OCI-LY7 (cell line): Measurements from ENCODE around the gene HEXA.

ENCODE experiments used
- EZH2phosphoT487 ChIP-seq: fragments of 200-600 bp; sonication (generic); IDR thresholded peaks from 2 replicates; pipeline ENCODE4 v1.6.1; 2018; ENCODE audit warnings: low read depth, borderline replicate concordance, mild to moderate bottlenecking, mixed run types, antibody characterized with exemption, low read length, moderate library complexity, mixed read lengths
- TF ChIP-seq, protein P1 (sequence below): fragments of 200-600 bp; sonication (generic); conservative IDR thresholded peaks from 2 replicates; pipeline ENCODE4 v1.5.1; 2014; ENCODE audit warnings: mild to moderate bottlenecking, antibody characterized with exemption, low read length, moderate library complexity, mixed read lengths

DNA sequence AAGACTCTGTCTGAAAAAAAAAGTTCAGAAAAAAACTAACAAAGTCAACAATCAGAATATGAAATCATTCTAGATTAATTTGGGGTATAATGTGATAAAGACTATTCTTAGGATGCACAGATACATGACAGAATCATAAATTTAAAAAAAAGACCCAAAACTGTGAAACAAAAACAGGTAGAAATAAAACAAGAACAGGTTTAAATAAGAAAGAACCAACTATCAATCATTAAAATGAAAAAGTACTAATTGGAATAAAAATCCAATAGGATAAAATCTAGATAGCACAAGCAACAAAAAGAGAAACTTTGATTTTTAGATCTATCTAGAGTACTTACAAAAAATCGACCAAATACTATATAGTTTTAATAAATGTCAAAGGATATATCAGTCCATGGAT, 35.7 kb upstream of the HEXA start:
- TF ChIP-seq, protein P1, sequence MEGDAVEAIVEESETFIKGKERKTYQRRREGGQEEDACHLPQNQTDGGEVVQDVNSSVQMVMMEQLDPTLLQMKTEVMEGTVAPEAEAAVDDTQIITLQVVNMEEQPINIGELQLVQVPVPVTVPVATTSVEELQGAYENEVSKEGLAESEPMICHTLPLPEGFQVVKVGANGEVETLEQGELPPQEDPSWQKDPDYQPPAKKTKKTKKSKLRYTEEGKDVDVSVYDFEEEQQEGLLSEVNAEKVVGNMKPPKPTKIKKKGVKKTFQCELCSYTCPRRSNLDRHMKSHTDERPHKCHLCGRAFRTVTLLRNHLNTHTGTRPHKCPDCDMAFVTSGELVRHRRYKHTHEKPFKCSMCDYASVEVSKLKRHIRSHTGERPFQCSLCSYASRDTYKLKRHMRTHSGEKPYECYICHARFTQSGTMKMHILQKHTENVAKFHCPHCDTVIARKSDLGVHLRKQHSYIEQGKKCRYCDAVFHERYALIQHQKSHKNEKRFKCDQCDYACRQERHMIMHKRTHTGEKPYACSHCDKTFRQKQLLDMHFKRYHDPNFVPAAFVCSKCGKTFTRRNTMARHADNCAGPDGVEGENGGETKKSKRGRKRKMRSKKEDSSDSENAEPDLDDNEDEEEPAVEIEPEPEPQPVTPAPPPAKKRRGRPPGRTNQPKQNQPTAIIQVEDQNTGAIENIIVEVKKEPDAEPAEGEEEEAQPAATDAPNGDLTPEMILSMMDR = no peak
- TF ChIP-seq EZH2phosphoT487 = no peak
